Natural killer cell (primary cell): ENCODE data around the gene MAGED2. TPM values are rescaled to one million over a fixed set of nuclear protein-coding genes. Genes with fewer than 3 reads are reported as not detected.

Experiments used
- ATAC-seq, 3 donors: fragments of 150-1000 bp in 2 of 3; fragments of 200-7000 bp in 1 of 3; cut with Tn5 transposase; 1 replicate in 1 of 3; 2 replicates in 2 of 3; pipeline ENCODE4 v1.10.0; 2021; ENCODE audit warnings: mild to moderate bottlenecking in 2 of 3, moderate library complexity in 2 of 3
- DNase-seq, 2 donors: peaks; one replicate each; pipeline versions ENCODE4 v3.0.0 to v3.0.0-alpha.2; 2013 to 2021; ENCODE audit warnings: mixed read lengths in 1 of 2
- H3K27ac ChIP-seq: one replicate; pipeline ENCODE4 v1.5.1; 2013; ENCODE audit warnings: mild to moderate bottlenecking, low read length
- H3K27me3 ChIP-seq: one replicate; pipeline ENCODE4 v1.6.1; 2013; ENCODE audit warnings: low read length; ENCODE audit not compliant: control insufficient read depth, insufficient read depth
- H3K36me3 ChIP-seq: one replicate; pipeline ENCODE4 v1.6.1; 2013; ENCODE audit warnings: low read length; ENCODE audit not compliant: control insufficient read depth, insufficient read depth
- H3K4me1 ChIP-seq: one replicate; pipeline ENCODE4 v1.6.1; 2013; ENCODE audit warnings: low read length; ENCODE audit not compliant: control insufficient read depth, insufficient read depth
- H3K4me3 ChIP-seq: one replicate; pipeline ENCODE4 v1.5.1; 2013; ENCODE audit warnings: low read length
- H3K9me3 ChIP-seq: one replicate; pipeline ENCODE4 v1.6.1; 2013; ENCODE audit warnings: low read length; ENCODE audit not compliant: control insufficient read depth, insufficient read depth
- H3K27ac Mint-ChIP-seq, 2 donors: one replicate each; pipeline ENCODE4 v1.8.0; 2022; ENCODE audit warnings: mild to moderate bottlenecking in 2 of 2, mixed read lengths in 2 of 2, moderate library complexity in 1 of 2
- H3K27me3 Mint-ChIP-seq, 2 donors: one replicate each; pipeline ENCODE4 v1.8.0; 2022; ENCODE audit warnings: low read depth in 2 of 2, mixed read lengths in 2 of 2
- H3K36me3 Mint-ChIP-seq: one replicate; pipeline ENCODE4 v1.8.0; 2022; ENCODE audit warnings: mixed read lengths
- H3K4me1 Mint-ChIP-seq, 2 donors: one replicate each; pipeline ENCODE4 v1.8.0; 2022; ENCODE audit warnings: mixed read lengths in 2 of 2
- H3K4me3 Mint-ChIP-seq: one replicate; pipeline ENCODE4 v1.8.0; 2022; ENCODE audit warnings: mild to moderate bottlenecking, moderate library complexity, mixed read lengths
- H3K9me3 Mint-ChIP-seq, 2 donors: one replicate each; pipeline ENCODE4 v1.8.0; 2022; ENCODE audit warnings: mixed read lengths in 2 of 2
- CTCF ChIP-seq: fragments of 200-600 bp; IDR thresholded peaks from one replicate; pipeline ENCODE4 v1.8.0; 2022; ENCODE audit warnings: antibody characterized with exemption
- WGBS: methylation state at CpG from one replicate; pipeline ENCODE4 v1.1.7; 2013; ENCODE audit warnings: missing lambda C conversion rate; ENCODE audit not compliant: insufficient coverage; 5-methylcytosine and 5-hydroxymethylcytosine counted together
- intact Hi-C: fragments of 100-400 bp; cut with micrococcal nuclease; formaldehyde crosslinking; loops from one replicate; pipeline ENCODE4 v1.14.2; 2022
- total RNA-seq, 4 donors: library from RNA; stranded (reverse); fragments of 120-200 nt in 1 of 4; gene quantifications; one replicate each; pipeline versions ENCODE4 v1.2.3 to v1.2.4, GENCODE V29; 2013 to 2022

MAGED2 gene
- total RNA-seq, 3 donors from 2014 or later (not counting 1 experiment from before 2014, with no cell fraction given) = 52.0 to 63.2 (median 57.8) TPM

- H3K4me1 ChIP-seq = peaks cover 20% of the 10 kb centered on the region
- no peaks in the 10 kb centered on the region for H3K9me3 ChIP-seq
- 97% methylated on average over 3 of the region's 3 CpGs for WGBS
- DNase-seq = no peak
- no peaks in the 10 kb centered on the region for H3K9me3 Mint-ChIP-seq
- H3K27ac Mint-ChIP-seq = no peak overlapping the region
- H3K27me3 Mint-ChIP-seq = no peaks in the 10 kb centered on the region
- no peak overlapping the region for H3K4me3 Mint-ChIP-seq
- peaks cover 5 to 18% of the 10 kb centered on the region in 2 donors for H3K4me1 Mint-ChIP-seq
- H3K27me3 ChIP-seq = no peaks in the 10 kb centered on the region
- no peak overlapping the region for H3K27ac ChIP-seq
- no peaks in the 10 kb centered on the region for H3K36me3 Mint-ChIP-seq
- ATAC-seq = no peak
- peaks cover 38% of the 10 kb centered on the region for H3K36me3 ChIP-seq
- no peak for TF ChIP-seq CTCF
- intact Hi-C loops = no loop called here
- H3K4me3 ChIP-seq = no peak overlapping the region
These were observed 4.8 kb downstream of the MAGED2 start for GRCh38 chrX:54812306-54812705.

- Mint-ChIP-seq H3K27ac (no peak overlapping the region), H3K36me3 (no peaks in the 10 kb centered on the region), H3K9me3 (no peaks in the 10 kb centered on the region), H3K4me3 (no peak overlapping the region), H3K4me1 (peaks cover 0 to 5% of the 10 kb centered on the region in 2 donors), H3K27me3 (no peaks in the 10 kb centered on the region)
- intact Hi-C loops = no loop called here
- no peak overlapping the region for H3K27ac ChIP-seq
- no peak for ATAC-seq
- peaks cover 6% of the 10 kb centered on the region for H3K4me1 ChIP-seq
- H3K27me3 ChIP-seq = no peaks in the 10 kb centered on the region
- H3K4me3 ChIP-seq = no peak overlapping the region
- no peak for DNase-seq
- peaks cover 19% of the 10 kb centered on the region for H3K36me3 ChIP-seq
- no peak for TF ChIP-seq CTCF
- H3K9me3 ChIP-seq = no peaks in the 10 kb centered on the region
- 94% methylated on average over 5 of the region's 7 CpGs for WGBS
These were observed 9.8 kb downstream of the MAGED2 start for GRCh38 chrX:54817220-54817820.

GRCh38 chrX:54818221-54818620, 10.7 kb downstream of the MAGED2 start:
- H3K4me3 Mint-ChIP-seq = no peak overlapping the region
- WGBS = no CpG with 5 or more reads among the region's 5 CpGs
- peaks cover 0 to 5% of the 10 kb centered on the region in 2 donors for H3K4me1 Mint-ChIP-seq
- ATAC-seq = no peak
- Histone ChIP-seq H3K4me1 (peaks cover 6% of the 10 kb centered on the region), H3K36me3 (peaks cover 19% of the 10 kb centered on the region), H3K27ac (no peak overlapping the region), H3K9me3 (no peaks in the 10 kb centered on the region), H3K4me3 (no peak overlapping the region), H3K27me3 (no peaks in the 10 kb centered on the region)
- no peaks in the 10 kb centered on the region for H3K9me3 Mint-ChIP-seq
- H3K27me3 Mint-ChIP-seq = no peaks in the 10 kb centered on the region
- no peak for DNase-seq
- intact Hi-C loops = no loop called here
- H3K27ac Mint-ChIP-seq = no peak overlapping the region
- no peak for TF ChIP-seq CTCF
- H3K36me3 Mint-ChIP-seq = no peaks in the 10 kb centered on the region

- H3K4me3 Mint-ChIP-seq = no peak overlapping the region
- intact Hi-C loops = no loop called here
- Histone ChIP-seq H3K4me1 (peaks cover 6% of the 10 kb centered on the region), H3K4me3 (no peak overlapping the region), H3K27ac (no peak overlapping the region), H3K36me3 (peaks cover 13% of the 10 kb centered on the region), H3K27me3 (no peaks in the 10 kb centered on the region), H3K9me3 (no peaks in the 10 kb centered on the region)
- H3K4me1 Mint-ChIP-seq = peaks cover 0 to 5% of the 10 kb centered on the region in 2 donors
- WGBS = 23% methylated on average over 7 of the region's 8 CpGs
- no peaks in the 10 kb centered on the region for H3K27me3 Mint-ChIP-seq
- ATAC-seq = no peak
- no peak for TF ChIP-seq CTCF
- no peak overlapping the region for H3K27ac Mint-ChIP-seq
- no peaks in the 10 kb centered on the region for H3K36me3 Mint-ChIP-seq
- H3K9me3 Mint-ChIP-seq = no peaks in the 10 kb centered on the region
- DNase-seq = no peak
These were observed 11.7 kb downstream of the MAGED2 start for GRCh38 chrX:54819201-54819600.
